ENCODE data around the gene NXPH4.

The NXPH4 gene

GRCh38 chr12:57232156-57232756, 15.7 kb downstream of the NXPH4 start:
- Mint-ChIP-seq H3K27ac (no peak overlapping the region), H3K27me3 (no peaks in the 10 kb centered on the region), H3K9me3 (no peaks in the 10 kb centered on the region), H3K4me3 (peak overlapping the region; percentile 8), H3K4me1 (peaks cover 60% of the 10 kb centered on the region), H3K36me3 (peaks cover 25% of the 10 kb centered on the region)
- no peak for ATAC-seq (ENCODE audit: low read depth)
- DNase-seq (ENCODE audit: low spot score in 2 of 2), result no peak

DNA sequence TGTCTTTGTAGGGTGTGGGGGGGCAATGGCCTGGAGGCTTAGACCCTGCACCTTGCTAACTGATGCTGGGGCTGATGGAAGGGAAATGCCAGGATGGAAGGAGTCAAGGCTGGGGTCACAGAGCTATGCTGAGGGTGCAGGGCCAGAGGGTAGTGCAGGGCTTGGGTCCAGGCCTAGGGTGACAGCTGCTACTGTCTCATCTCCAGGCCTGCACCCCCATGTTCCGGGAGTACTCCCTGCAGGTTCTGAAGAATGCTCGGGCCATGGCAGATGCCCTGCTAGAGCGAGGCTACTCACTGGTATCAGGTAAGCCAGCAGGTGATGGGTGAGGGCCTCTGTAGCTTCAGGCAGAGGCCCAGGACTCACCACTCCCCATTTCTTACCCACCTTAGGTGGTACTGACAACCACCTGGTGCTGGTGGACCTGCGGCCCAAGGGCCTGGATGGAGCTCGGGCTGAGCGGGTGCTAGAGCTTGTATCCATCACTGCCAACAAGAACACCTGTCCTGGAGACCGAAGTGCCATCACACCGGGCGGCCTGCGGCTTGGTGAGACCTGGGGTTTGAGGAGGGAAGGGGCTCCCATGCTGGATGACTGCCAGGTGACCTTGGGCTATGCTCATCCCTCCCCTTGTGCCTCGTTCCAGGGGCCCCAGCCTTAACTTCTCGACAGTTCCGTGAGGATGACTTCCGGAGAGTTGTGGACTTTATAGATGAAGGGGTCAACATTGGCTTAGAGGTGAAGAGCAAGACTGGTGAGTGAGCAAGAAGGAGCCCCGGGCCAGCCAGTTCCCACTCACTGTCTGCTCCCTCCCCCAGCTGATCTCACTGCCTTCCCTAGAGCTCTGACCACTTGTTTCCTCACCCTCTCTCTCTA, 17.0 kb downstream of the NXPH4 start:
- Mint-ChIP-seq H3K27me3 (peaks cover 2% of the 10 kb centered on the region), H3K36me3 (peaks cover 25% of the 10 kb centered on the region), H3K9me3 (no peaks in the 10 kb centered on the region), H3K4me3 (peak overlapping the region; percentile 71), H3K4me1 (peaks cover 60% of the 10 kb centered on the region), H3K27ac (peak overlapping the region; percentile 88)
- ATAC-seq (ENCODE audit: low read depth) (no peak), DNase-seq (ENCODE audit: low spot score in 2 of 2) (no peak)

GRCh38 chr12:57234233-57234570, 17.6 kb downstream of the NXPH4 start:
- Mint-ChIP-seq H3K27me3 (peaks cover 2% of the 10 kb centered on the region), H3K4me1 (peaks cover 60% of the 10 kb centered on the region), H3K36me3 (peaks cover 25% of the 10 kb centered on the region), H3K9me3 (no peaks in the 10 kb centered on the region), H3K4me3 (peak overlapping the region; percentile 71), H3K27ac (peak overlapping the region; percentile 88)
- no peak for DNase-seq (ENCODE audit: low spot score in 2 of 2)
- ATAC-seq (ENCODE audit: low read depth), result no peak

GRCh38 chr12:57234571-57235016, 18.0 kb downstream of the NXPH4 start:
- Mint-ChIP-seq H3K4me1 (peaks cover 63% of the 10 kb centered on the region), H3K27me3 (peaks cover 3% of the 10 kb centered on the region), H3K9me3 (no peaks in the 10 kb centered on the region), H3K36me3 (peaks cover 25% of the 10 kb centered on the region), H3K27ac (peak overlapping the region; percentile 88), H3K4me3 (peak overlapping the region; percentile 71)
- ATAC-seq (ENCODE audit: low read depth) (peak; percentile 67), DNase-seq (ENCODE audit: low spot score in 2 of 2) (peak; percentile 48 to 54)

DNA sequence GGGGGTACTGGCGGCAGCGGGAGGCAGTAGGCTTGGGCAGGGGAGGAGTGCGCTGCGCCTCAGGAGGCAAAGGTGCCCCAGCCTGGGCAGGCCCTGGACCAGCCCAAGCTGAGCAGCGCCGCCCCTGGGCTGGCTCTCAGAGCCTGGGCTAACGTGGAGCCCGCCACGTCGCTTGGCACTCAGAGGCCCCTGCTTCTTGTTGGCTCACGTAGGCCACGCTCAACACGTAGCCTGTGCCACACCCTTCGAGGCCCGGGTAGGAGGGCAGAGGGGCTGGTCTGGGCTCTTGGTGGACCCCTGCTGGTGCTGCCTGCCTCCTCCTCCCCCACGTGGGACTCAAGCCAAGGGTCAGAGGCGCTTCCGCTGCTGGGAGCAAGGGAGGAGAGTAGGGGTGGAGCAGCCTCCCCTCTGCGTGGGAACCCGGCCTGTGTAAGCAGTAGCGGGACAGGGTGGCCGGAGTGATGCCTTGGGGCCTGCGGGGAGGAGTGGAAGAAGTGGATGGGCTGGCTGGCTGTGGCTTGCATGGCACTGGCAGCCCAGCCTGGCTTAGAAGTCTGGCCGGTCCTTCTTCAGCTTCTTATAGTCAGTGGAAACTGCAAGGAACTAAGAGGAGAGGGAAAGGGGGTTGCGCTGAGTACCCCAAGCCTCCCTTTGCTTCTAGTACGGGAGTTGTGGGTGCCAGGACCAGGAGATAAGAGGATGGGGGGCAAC, 18.6 kb downstream of the NXPH4 start:
- peak in 1 of 2 donors; percentile 27 for DNase-seq (ENCODE audit: low spot score in 2 of 2)
- Mint-ChIP-seq H3K27ac (peak overlapping the region; percentile 88), H3K4me3 (peak overlapping the region; percentile 71), H3K4me1 (peaks cover 59% of the 10 kb centered on the region), H3K9me3 (no peaks in the 10 kb centered on the region), H3K36me3 (peaks cover 25% of the 10 kb centered on the region), H3K27me3 (peaks cover 3% of the 10 kb centered on the region)
- peak; percentile 41 for ATAC-seq (ENCODE audit: low read depth)

GRCh38 chr12:57235728-57236131, 19.1 kb downstream of the NXPH4 start:
- Mint-ChIP-seq H3K27me3 (peaks cover 3% of the 10 kb centered on the region), H3K4me3 (peak overlapping the region; percentile 71), H3K4me1 (peaks cover 59% of the 10 kb centered on the region), H3K9me3 (no peaks in the 10 kb centered on the region), H3K27ac (peak overlapping the region; percentile 88), H3K36me3 (peaks cover 20% of the 10 kb centered on the region)
- no peak for ATAC-seq (ENCODE audit: low read depth)
- no peak for DNase-seq (ENCODE audit: low spot score in 2 of 2)

DNA sequence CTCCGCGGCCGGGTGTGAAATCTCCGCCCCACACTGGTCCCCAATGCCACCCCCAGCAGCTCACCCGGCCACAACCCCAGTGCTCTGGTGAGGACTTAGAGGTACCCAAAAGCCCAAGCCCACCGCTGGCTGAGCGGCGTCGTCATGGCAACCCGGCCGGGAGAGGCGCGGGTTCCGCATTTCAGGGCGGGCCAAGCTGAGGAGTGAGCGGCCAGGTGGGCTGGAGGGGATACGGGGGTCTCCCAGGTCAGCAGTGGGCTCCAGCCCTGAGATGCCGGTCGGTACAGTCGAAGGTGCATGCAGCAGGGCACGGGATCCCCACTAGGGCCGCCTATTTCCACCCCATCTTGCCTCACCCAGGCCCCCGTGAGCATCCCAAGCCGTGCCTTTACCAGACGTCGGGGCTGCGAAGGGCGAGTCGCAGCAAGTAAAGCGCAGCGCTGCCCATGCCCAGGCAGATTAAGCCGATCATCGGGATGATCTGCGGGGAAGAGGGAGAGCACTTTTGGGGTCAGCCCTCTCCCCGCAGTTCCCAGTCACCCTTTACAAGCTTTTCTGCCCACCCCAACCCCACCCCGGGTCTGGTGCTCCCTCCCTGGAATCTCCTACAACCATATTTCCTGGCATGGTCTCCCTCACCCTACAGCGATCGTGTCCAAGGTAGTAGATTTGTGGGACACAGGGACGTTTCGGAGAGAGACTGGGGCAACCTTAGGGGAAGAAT, 19.8 kb downstream of the NXPH4 start:
- no peaks in the 10 kb centered on the region for H3K9me3 Mint-ChIP-seq
- H3K4me3 Mint-ChIP-seq, result peak overlapping the region; percentile 69
- no peak for ATAC-seq (ENCODE audit: low read depth)
- H3K27me3 Mint-ChIP-seq, result peaks cover 3% of the 10 kb centered on the region
- H3K36me3 Mint-ChIP-seq, result peaks cover 20% of the 10 kb centered on the region
- peak overlapping the region; percentile 88 for H3K27ac Mint-ChIP-seq
- H3K4me1 Mint-ChIP-seq, result peaks cover 63% of the 10 kb centered on the region
- DNase-seq (ENCODE audit: low spot score in 2 of 2), result peak in 1 of 2 donors; percentile 57

GRCh38 chr12:57236925-57237595, 20.5 kb downstream of the NXPH4 start:
- no peak overlapping the region for H3K27ac Mint-ChIP-seq

DNA sequence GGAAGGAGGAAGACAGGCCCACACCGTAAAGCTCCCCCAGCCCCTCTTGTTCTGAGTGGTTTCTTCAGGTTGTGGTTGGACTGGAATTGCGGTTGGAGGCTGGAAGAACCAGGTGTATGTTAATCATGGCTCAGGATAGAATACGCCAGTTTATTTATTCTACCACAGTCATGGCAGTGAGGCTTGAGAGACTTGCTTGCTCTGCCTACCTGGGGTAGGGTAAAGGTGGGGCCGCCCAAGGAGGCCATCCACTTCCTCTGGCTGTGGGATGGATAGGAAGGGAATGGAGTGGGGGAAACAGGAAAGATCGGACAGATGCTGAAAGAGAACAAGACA, 21.0 kb downstream of the NXPH4 start:
- H3K9me3 Mint-ChIP-seq, result no peaks in the 10 kb centered on the region
- DNase-seq (ENCODE audit: low spot score in 2 of 2), result no peak
- peaks cover 4% of the 10 kb centered on the region for H3K27me3 Mint-ChIP-seq
- H3K36me3 Mint-ChIP-seq, result peaks cover 16% of the 10 kb centered on the region
- no peak overlapping the region for H3K27ac Mint-ChIP-seq
- H3K4me3 Mint-ChIP-seq, result peak overlapping the region; percentile 78
- H3K4me1 Mint-ChIP-seq, result peaks cover 70% of the 10 kb centered on the region
- no peak for ATAC-seq (ENCODE audit: low read depth)

More at GRCh38 chr12:57236925-57237595, 20.5 kb downstream of the NXPH4 start:
- Mint-ChIP-seq H3K36me3 (peaks cover 16% of the 10 kb centered on the region), H3K4me3 (peak overlapping the region; percentile 78), H3K27me3 (peaks cover 3% of the 10 kb centered on the region), H3K4me1 (peaks cover 67% of the 10 kb centered on the region), H3K9me3 (no peaks in the 10 kb centered on the region)
- DNase-seq (ENCODE audit: low spot score in 2 of 2), result peak in 1 of 2 donors; percentile 14
- ATAC-seq (ENCODE audit: low read depth), result no peak

DNA sequence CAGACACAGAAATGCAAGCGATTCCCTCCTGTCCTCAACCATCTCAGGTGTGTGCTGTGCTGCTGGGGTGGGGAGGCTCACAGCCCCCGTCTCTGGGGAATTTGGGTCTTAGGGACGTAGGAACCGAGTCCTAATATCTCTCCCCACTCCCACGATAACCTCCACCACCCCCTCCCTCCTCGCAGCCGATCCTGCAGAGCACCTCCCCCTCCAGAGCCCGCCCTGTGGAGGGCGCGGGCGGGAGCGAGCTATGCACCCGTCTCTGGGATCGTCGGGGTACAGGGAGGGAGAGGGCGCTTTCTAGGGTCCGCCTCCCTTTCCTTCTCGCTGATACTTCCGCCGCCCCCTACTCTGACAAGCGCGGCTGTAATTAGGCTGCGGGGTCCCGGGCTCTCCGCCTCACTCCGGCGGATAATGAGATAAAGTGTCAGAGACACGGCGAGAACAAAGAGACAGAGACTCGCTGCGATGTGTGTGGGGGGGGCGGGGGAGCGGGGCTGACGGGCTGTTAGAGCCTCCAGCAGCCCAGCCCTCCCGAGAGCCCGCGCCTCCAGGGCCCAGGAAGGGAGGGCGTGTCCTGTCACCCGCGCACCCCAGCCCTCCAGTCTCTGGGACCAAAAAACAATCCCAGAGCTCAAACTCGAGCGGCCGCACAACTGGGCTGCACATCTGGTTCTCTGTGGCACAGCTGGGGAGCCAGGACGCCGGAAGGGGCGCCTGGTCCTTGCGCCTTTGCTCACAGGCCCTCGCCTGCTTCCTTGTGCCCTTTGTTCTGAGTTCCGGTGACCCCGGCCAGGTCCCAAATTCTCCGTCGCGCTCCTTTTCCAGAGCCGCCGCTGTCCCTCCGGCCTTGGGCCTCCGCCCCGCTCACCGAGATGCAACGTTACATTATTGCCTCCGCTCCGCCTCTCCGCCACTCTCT, 21.6 kb downstream of the NXPH4 start:
- ATAC-seq (ENCODE audit: low read depth) (no peak), DNase-seq (ENCODE audit: low spot score in 2 of 2) (peak in 1 of 2 donors; percentile 34)
- peak overlapping the region; percentile 86 for H3K4me3 Mint-ChIP-seq
- H3K27me3 Mint-ChIP-seq, result peaks cover 5% of the 10 kb centered on the region
- peaks cover 67% of the 10 kb centered on the region for H3K4me1 Mint-ChIP-seq
- H3K36me3 Mint-ChIP-seq, result peaks cover 10% of the 10 kb centered on the region
- peak overlapping the region; percentile 60 for H3K27ac Mint-ChIP-seq
- H3K9me3 Mint-ChIP-seq, result no peaks in the 10 kb centered on the region

DNA sequence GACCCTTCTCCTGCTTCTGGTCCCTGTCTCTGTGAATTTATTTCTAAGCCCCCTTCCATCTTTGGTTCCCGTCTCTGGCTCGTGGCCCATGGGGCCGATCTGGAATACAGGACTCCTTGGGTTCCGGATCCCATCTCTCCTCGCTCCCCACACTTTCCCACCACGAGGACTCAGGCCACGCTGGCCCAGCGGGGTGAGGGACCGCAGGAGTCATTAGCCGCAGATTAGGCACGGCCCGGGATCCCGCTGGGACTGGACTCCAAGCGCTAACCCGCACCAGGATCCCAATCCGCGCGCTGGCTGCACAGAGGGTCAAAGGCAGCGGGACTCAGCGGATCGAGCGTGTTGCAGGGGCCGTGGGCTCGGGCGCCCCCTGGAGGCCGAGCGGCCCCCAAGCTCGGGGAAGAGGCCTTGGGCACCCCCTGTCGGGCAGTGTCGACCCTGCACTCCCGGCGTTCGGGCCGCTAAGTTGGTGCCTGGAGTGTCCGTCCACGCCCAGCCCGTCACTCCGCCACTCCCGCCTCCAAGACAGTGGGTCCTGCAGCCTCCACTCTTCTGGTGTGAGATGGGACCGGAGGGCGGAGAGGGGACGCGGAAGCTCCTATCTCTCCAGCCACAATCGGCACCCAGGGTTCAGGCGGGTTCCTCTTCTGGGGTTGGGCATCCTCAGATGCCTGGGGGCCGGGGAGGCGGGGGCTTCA, 22.4 kb downstream of the NXPH4 start:
- ATAC-seq (ENCODE audit: low read depth), result peak; percentile 27

GRCh38 chr12:57239587-57240065, 23.0 kb downstream of the NXPH4 start:
- peaks cover 5% of the 10 kb centered on the region for H3K27me3 Mint-ChIP-seq
- H3K4me1 Mint-ChIP-seq, result peaks cover 57% of the 10 kb centered on the region
- no peaks in the 10 kb centered on the region for H3K9me3 Mint-ChIP-seq
- H3K36me3 Mint-ChIP-seq, result no peaks in the 10 kb centered on the region
- H3K4me3 Mint-ChIP-seq, result peak overlapping the region; percentile 86
- H3K27ac Mint-ChIP-seq, result peak overlapping the region; percentile 64
- ATAC-seq (ENCODE audit: low read depth) (no peak), DNase-seq (ENCODE audit: low spot score in 2 of 2) (no peak)

More for the DNA sequence above, 22.4 kb downstream of the NXPH4 start:
- H3K4me1 Mint-ChIP-seq, result peaks cover 63% of the 10 kb centered on the region
- H3K4me3 Mint-ChIP-seq, result peak overlapping the region; percentile 86
- DNase-seq (ENCODE audit: low spot score in 2 of 2), result peak; percentile 90 to 95
- H3K27ac Mint-ChIP-seq, result peak overlapping the region; percentile 64
- peaks cover 4% of the 10 kb centered on the region for H3K36me3 Mint-ChIP-seq
- H3K9me3 Mint-ChIP-seq, result no peaks in the 10 kb centered on the region
- peaks cover 5% of the 10 kb centered on the region for H3K27me3 Mint-ChIP-seq

All from memory B cell (primary cell).